Panc1 (cell line): ENCODE results near the gene BBOF1.

Experiments used
- CTCF ChIP-seq: fragments of 450-650 bp; IDR thresholded peaks from 2 replicates; pipeline ENCODE4 v1.5.1; 2017; ENCODE audit warnings: mild to moderate bottlenecking
- POLR2AphosphoS5 ChIP-seq: IDR thresholded peaks from 2 replicates; pipeline ENCODE4 v1.6.1; 2012; ENCODE audit warnings: mild to moderate bottlenecking, low read depth, low read length, moderate library complexity

- TF ChIP-seq CTCF (no peak), POLR2AphosphoS5 (no peak)
These were observed 41.3 kb upstream of the BBOF1 start for GRCh38 chr14:73977896-73978295.
